HepG2 (cell line): ENCODE data around the gene NKAIN2. TPM values are rescaled to one million over a fixed set of nuclear protein-coding genes. Genes with fewer than 3 reads are reported as not detected.

Experiments used
- AHDC1 ChIP-seq: sonication (generic); formaldehyde crosslinking; IDR thresholded peaks from 2 replicates; pipeline ENCODE4 v1.5.1; 2020; ENCODE audit warnings: mild to moderate bottlenecking, missing genetic modification reagents, borderline replicate concordance
- ZNF788 ChIP-seq: sonication (generic); formaldehyde crosslinking; IDR thresholded peaks from 2 replicates; pipeline ENCODE4 v1.5.0; 2020; ENCODE audit warnings: mild to moderate bottlenecking, missing genetic modification reagents, borderline replicate concordance
- polyA plus RNA-seq, 8 experiments: library from polyadenylated mRNA; depleted of rRNA in 3 of 8; stranded (reverse) in 7 of 8; unstranded in 1 of 8; fragments of >200 nt; fragmentation: Illumina TruSeq in 4 of 8; extraction: Trizol in 4 of 8; gene quantifications; 2 replicates each; pipeline versions ENCODE4 v1.2.1 to v1.2.3, GENCODE V29; 2011 to 2016; ENCODE audit warnings: low read depth in 4 of 8, missing spikeins in 1 of 8, mixed read lengths in 1 of 8; ENCODE audit not compliant: insufficient read depth in 1 of 8
- total RNA-seq, 5 experiments: library from RNA; depleted of rRNA; stranded (reverse); fragments of >200 nt; fragmentation: Illumina TruSeq; extraction: Trizol; gene quantifications; 2 replicates each; pipeline ENCODE4 v1.2.3, GENCODE V29; 2016; ENCODE audit warnings: low read depth in 1 of 5
- TF ChIP-seq, protein P1 (sequence below), 2 experiments: fragments of 450-650 bp in 1 of 2; sonication (generic) in 1 of 2; formaldehyde crosslinking in 1 of 2; IDR thresholded peaks; 2 replicates each; pipeline versions ENCODE4 v1.6.1 to v1.8.0; 2016 to 2022; ENCODE audit warnings: antibody characterized with exemption in 1 of 2, mild to moderate bottlenecking in 1 of 2, missing genetic modification reagents in 1 of 2

The NKAIN2 gene
- total and polyA plus RNA-seq, 2 of the 13 experiments (the other 11 are each of a cell fraction or from before 2014, with no cell fraction given) = not detected

DNA sequence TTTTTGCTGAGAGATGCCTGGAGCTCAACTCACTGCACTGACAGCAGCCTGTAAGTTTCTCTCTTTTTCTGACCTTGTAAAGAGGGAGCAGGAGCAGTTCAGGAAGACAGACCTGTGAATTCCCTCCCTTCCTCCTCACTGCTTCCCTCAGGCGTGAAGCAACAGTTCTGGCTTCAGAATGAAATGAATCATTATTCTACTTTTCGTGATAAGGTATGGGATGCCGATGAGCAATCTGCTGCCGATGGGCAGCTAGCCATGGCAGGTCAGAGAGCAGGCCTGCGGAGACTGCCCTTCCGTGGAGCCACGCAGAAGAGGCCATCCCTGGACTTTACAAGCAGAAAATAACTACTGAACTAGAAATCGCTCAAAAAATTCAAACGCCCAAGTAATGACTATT, 732.1 kb downstream of the NKAIN2 start (continued):
- TF ChIP-seq, protein P1, sequence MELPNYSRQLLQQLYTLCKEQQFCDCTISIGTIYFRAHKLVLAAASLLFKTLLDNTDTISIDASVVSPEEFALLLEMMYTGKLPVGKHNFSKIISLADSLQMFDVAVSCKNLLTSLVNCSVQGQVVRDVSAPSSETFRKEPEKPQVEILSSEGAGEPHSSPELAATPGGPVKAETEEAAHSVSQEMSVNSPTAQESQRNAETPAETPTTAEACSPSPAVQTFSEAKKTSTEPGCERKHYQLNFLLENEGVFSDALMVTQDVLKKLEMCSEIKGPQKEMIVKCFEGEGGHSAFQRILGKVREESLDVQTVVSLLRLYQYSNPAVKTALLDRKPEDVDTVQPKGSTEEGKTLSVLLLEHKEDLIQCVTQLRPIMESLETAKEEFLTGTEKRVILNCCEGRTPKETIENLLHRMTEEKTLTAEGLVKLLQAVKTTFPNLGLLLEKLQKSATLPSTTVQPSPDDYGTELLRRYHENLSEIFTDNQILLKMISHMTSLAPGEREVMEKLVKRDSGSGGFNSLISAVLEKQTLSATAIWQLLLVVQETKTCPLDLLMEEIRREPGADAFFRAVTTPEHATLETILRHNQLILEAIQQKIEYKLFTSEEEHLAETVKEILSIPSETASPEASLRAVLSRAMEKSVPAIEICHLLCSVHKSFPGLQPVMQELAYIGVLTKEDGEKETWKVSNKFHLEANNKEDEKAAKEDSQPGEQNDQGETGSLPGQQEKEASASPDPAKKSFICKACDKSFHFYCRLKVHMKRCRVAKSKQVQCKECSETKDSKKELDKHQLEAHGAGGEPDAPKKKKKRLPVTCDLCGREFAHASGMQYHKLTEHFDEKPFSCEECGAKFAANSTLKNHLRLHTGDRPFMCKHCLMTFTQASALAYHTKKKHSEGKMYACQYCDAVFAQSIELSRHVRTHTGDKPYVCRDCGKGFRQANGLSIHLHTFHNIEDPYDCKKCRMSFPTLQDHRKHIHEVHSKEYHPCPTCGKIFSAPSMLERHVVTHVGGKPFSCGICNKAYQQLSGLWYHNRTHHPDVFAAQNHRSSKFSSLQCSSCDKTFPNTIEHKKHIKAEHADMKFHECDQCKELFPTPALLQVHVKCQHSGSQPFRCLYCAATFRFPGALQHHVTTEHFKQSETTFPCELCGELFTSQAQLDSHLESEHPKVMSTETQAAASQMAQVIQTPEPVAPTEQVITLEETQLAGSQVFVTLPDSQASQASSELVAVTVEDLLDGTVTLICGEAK (IDR thresholded peaks at IDR 0.05) = no peak
- TF ChIP-seq, protein P1 (CRISPR knock-in tag; IDR thresholded peaks at IDR 0.05) = no peak
- TF ChIP-seq ZNF788 (no peak), AHDC1 (no peak)
